NCI-H1930 (cell line): ENCODE measurements around the gene CIAO1.
"Not testable (repeated sequence)": the region's sequence is repeated elsewhere in the genome, so short reads cannot be mapped to it uniquely, and the experiment has no call there.

Experiments
- DNase-seq, 2 experiments: peaks; one replicate each; lab custom pipeline; 2025; lab: John Stamatoyannopoulos, UW

Gene CIAO1

DNA sequence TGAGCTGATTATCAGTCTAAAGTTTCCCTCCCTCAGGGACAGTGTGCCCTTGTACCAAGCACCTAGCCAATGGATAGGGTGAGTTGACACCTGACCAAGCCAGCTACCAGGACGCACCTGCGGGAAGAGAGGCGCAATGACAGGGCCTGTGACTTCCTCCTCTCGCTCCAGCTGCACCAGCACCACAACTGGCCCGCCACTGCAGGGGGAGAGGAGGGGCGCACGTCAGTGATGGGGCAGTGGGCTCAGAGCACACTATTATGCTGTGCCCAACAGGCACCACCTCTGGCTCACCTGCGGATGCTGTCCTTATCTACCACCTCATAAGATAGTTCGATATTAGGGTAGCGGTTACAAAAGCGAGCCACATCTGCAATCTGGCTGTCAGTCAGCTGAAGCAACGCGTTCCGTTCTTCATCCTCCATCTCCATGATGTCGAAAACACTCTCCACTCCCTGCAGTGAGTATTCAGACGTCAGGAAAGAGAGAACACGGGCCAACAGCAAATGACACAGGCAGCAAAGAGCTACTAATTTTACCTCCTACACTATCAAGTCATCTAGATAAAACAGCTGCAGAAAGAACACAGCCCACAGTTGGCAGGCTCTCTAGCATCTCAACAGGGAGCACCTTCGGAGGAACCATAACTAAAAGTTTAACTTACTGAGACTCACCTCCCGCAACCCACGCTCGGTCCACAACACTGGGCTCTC is 10.9 kb downstream of the CIAO1 start:
- DNase-seq: no peak

DNA sequence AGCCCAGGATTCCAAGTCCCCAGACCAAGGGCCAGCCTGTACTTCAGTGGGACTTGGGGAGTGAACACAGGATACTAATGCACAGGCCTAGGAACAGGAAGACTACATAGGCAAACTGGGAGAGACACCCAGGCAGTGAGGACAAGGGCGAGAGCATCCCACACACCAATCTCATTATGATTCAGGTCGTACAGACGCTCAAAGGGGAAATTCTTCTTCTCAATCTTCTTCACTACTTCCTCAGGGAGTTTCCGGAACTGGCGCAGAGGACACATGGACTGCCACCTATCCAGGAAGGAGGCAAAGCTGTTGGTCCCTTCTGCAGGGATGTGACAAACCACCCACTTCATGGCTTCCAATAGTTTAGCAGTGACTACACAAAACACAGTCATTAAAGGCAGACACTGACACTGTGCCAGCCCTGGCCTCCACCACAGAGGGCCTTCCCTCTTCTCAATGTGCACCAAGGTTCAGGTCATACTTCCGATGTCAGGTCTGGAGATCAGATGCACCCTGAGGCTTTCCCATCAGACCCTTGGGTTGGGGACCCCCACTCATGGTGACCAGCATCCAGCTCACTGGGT is 21.3 kb downstream of the CIAO1 start:
- no peak for DNase-seq

DNA sequence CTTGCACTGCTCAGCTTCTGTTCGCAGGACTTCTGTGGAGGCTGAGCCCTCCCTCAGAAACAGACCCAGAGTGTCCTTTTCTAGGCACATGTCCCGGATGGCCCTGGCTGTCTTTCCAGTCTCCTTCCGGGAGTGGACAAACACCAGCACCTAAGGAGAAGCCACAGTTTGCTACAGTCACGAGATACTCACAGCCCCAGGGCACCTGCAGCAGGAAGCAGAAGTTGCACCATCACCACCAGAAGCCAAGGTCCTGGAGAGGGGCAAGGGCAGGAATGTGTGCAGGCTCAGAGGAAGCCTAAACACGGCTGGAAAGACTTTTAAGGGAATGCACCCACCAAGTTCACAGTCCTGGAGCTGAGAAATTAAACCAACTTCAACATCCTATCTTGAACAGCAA is 25.7 kb downstream of the CIAO1 start:
- no peak for DNase-seq

GRCh38 chr2:96294271-96294670 is 28.2 kb downstream of the CIAO1 start:
- DNase-seq: not testable (repeated sequence)

DNA sequence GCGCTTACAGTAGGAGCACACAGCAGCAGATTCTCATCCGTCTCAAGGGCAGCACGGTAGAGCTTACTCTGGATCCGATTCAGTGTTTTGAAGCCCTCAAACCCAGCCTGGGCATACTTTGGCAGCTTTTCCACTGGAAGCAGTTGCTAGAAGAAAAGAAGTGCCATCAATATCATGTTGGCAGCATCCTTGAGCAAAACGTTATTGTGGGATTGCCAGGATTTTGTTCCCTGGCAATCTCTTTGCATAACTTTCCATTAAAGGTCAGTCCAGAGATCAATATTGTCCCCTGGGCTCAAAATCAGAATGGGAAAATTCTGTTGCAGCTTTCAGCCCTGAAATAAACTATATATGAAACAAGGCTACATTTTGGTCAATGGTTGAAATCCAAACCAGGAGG is 30.9 kb downstream of the CIAO1 start:
- DNase-seq: no peak

DNA sequence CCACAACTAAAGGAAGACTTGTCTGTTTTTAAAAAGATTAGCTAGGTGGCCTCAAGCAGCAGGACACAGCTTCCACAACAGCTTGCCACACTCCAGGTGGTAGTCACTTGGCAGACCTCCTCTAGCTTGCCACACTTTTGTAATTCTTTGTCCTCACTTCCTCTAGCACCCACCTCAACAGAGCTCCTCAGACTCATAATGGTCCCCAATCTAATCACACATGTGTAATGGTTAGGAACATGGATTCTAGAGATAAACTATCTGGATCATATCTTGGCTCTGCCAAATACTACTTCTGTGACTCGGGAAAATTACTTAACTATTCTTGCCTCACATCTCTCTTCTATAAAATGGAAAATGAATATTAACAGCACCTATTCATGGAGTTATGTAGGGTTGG is 35.8 kb downstream of the CIAO1 start:
- DNase-seq: no peak

GRCh38 chr2:96304606-96305005 is 38.6 kb downstream of the CIAO1 start:
- DNase-seq: no peak

GRCh38 chr2:96305091-96305978 is 39.3 kb downstream of the CIAO1 start, which contains the start of gene SNRNP200:
Gene SNRNP200, minus strand, starts transcription at chr2:96305546. Its CDS starts 109 bp downstream, at chr2:96305437.
- DNase-seq: peak; percentile 84 to 85

DNA sequence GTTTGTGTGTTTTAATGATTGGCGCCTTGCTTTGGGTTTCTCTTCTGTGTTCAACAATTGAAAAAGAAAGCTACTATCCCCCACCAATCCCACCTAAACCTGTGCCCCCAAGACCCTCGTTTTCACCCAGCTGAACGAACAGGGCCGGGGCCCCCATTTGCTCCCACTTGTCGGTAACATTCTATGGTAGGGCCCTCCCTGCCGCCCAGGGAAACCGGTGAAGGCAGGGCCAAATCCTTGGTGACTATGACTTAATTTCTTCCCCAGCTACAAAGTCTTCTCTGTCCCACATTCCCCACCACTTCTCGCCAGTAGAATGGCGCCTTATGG is 39.9 kb downstream of the CIAO1 start:
- no peak for DNase-seq

- DNase-seq: no peak
These were observed 40.3 kb downstream of the CIAO1 start for GRCh38 chr2:96306370-96306769.

DNA sequence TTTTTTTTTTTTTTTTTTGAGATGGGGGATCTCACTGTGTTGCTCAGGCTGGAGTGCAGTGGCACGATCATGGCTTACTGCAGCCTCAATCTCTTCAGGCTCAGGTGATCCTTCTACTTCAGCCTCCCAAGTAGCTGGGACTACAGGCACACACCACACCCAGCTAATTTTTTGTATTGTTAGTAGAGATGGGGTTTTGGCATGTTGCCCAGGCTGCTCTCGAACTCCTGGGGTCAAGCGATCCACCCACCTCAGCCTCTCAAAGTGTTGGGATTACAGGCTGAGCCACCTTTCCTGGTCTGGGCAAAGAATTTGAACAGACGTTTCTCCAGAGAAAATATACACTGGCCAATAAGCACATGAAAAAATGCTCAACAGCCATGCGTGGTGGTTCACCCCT is 42.2 kb downstream of the CIAO1 start:
- DNase-seq: no peak

DNA sequence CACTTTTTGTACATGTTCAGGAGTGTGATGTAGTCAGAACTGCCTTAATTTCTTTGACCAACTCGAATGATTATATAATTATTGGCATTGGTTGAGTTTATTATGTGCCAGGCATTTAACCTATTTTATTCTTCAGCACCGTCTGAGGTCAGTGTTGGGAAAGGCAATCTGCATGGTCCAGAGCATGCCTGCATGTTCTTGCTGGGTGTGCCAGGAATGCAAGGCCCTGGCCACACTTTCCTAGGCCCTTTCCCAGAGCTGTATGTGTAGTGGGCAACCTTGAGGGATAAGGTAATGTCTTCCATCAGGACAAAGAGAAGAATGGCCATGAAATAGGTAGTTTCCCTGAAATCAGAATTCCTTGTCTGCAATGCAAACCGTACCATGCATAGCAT is 49.0 kb downstream of the CIAO1 start:
- DNase-seq: no peak

GRCh38 chr2:96315400-96316071 is 49.5 kb downstream of the CIAO1 start:
- DNase-seq: no peak

- DNase-seq: no peak
These were observed 51.0 kb downstream of the CIAO1 start for GRCh38 chr2:96316999-96317398.

DNA sequence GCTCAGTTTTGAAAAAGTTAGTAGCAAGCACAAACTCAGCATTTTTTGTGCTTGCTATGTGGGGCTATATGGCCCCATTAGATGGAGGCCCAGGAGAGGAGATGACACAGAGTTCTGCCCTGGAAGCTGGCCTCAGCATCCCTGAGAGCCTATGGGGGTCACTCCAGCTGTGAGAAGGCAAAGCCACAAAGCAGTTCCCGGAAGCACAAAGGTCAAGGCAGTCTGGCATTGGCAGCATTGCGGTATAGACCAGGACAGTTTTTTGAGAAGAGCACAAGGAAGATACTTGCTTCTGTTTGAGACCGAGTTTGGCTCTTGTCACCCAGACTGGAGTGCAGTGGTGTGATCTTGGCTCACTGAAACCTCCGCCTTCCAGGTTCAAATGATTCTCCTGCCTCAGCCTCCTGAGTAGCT is 51.6 kb downstream of the CIAO1 start:
- no peak for DNase-seq

GRCh38 chr2:96318723-96319122 is 52.7 kb downstream of the CIAO1 start:
- no peak for DNase-seq

- DNase-seq: no peak
These were observed 53.4 kb downstream of the CIAO1 start for GRCh38 chr2:96319396-96319795.

DNA sequence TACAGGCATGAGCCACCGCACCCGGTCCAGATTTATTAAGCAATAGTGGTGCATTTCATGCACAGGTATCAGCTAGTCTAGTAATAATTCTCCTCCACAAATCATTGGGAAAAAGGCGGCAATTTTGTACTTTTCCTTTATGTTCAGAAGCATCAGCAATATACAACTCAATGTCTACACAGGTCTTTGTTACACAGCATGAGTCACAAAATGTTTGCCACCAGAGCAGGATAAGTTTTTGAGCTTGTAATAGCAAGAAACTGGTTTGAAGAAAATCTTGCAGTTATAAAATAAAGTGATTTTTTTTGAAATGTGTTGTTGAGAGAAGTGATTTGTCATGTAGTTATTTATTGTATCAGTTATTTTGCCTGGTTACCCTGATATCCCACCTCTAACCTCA is 54.3 kb downstream of the CIAO1 start:
- no peak for DNase-seq

DNA sequence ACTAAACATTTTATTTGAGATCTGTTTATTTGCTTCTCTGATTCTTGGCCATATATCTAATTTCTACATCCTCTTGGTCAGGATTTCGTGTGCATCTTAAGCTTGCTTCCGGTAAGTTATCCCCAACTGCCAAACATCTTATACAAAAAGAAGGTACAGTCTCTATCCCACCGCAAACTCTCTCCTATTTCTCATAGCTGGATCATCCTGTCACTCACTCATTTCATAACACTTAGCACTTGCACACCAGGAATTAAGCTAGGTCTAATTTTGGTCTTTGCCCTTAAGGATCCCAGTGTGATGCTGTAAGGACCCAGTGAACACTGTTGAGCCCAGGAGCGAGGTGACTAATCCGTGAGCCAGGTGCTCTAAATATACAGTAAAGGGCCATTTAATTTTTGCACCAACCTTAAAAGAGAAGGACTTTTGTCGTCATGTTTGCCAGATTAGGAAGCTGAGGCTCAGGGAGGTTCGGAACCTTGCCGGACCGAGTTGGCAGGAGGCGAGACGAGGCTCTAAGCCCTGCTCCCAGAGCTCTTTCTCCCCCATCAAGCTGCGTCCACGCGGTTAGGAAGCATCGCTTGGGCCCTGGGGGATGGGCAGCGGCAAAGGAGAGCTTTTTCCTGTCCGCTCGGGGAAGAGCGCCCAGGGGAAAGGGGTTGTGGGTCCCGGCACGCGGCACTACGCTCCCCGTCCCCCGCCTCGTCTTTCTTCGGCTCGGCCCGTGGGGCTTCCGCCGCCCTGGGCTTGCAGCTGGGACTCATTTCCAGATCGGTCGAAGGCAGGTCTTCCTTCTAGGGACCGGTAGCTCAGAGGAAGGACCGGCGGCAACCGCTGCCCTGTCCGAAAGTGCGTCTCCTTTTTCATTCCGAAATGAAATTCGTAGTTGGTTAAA is 55.0 kb downstream of the CIAO1 start:
- DNase-seq: peak in 1 of 2 experiments; percentile 57
